H9 (cell line): ENCODE results near the gene BCLAF3. TPM values are rescaled to one million over a fixed set of nuclear protein-coding genes. Genes with fewer than 3 reads are reported as not detected.

Source experiments
- DNase-seq: peaks from one replicate; pipeline ENCODE4 v3.0.0-alpha.2; 2017
- H2AFZ ChIP-seq: one replicate; pipeline ENCODE4 v1.6.1; 2013; ENCODE audit warnings: mild to moderate bottlenecking, low read length, control low read depth, moderate library complexity
- H2AK5ac ChIP-seq: 2 replicates; pipeline ENCODE4 v1.6.1; 2013; ENCODE audit warnings: low read length, control low read depth, mixed read lengths; ENCODE audit not compliant: insufficient read length
- H2BK120ac ChIP-seq: one replicate; pipeline ENCODE4 v1.6.1; 2013; ENCODE audit warnings: low read depth, mild to moderate bottlenecking, low read length, control low read depth, inconsistent platforms; ENCODE audit not compliant: poor library complexity, severe bottlenecking
- H2BK12ac ChIP-seq: 2 replicates; pipeline ENCODE4 v1.6.1; 2013; ENCODE audit warnings: low read length, control low read depth, mixed read lengths, low read depth; ENCODE audit not compliant: insufficient read length
- H2BK15ac ChIP-seq: 2 replicates; pipeline ENCODE4 v1.6.1; 2013; ENCODE audit warnings: low read depth, low read length, control low read depth
- H2BK20ac ChIP-seq: one replicate; pipeline ENCODE4 v1.6.1; 2013; ENCODE audit warnings: low read depth, mild to moderate bottlenecking, low read length, control low read depth, inconsistent platforms; ENCODE audit not compliant: poor library complexity, severe bottlenecking
- H2BK5ac ChIP-seq: 2 replicates; pipeline ENCODE4 v1.6.1; 2013; ENCODE audit warnings: low read length, control low read depth, mixed read lengths; ENCODE audit not compliant: insufficient read length
- H3K14ac ChIP-seq: 2 replicates; pipeline ENCODE4 v1.6.1; 2013; ENCODE audit warnings: low read length, control low read depth; ENCODE audit not compliant: insufficient read depth
- H3K18ac ChIP-seq: 2 replicates; pipeline ENCODE4 v1.6.1; 2013; ENCODE audit warnings: low read depth, mild to moderate bottlenecking, mixed read lengths, low read length, control low read depth; ENCODE audit not compliant: insufficient read length
- H3K23ac ChIP-seq: 2 replicates; pipeline ENCODE4 v1.6.1; 2013; ENCODE audit warnings: low read length, control low read depth, mixed read lengths, low read depth; ENCODE audit not compliant: insufficient read length
- H3K23me2 ChIP-seq: 2 replicates; pipeline ENCODE4 v1.6.1; 2013; ENCODE audit warnings: low read depth, mild to moderate bottlenecking, mixed read lengths, low read length, control low read depth; ENCODE audit not compliant: insufficient read length, poor library complexity, severe bottlenecking
- H3K27ac ChIP-seq: 2 replicates; pipeline ENCODE4 v1.5.1; 2013; ENCODE audit warnings: low read length, control low read depth, mixed read lengths, low read depth; ENCODE audit not compliant: insufficient read length
- H3K27me3 ChIP-seq: 2 replicates; pipeline ENCODE4 v1.6.1; 2013; ENCODE audit warnings: low read length, control low read depth, inconsistent platforms; ENCODE audit not compliant: insufficient read depth
- H3K4ac ChIP-seq: 2 replicates; pipeline ENCODE4 v1.6.1; 2013; ENCODE audit warnings: low read depth, mild to moderate bottlenecking, control low read depth, inconsistent platforms, low read length, moderate library complexity
- H3K4me1 ChIP-seq: 2 replicates; pipeline ENCODE4 v1.6.1; 2013; ENCODE audit warnings: low read length, control low read depth, inconsistent platforms; ENCODE audit not compliant: insufficient read depth
- H3K4me2 ChIP-seq: 2 replicates; pipeline ENCODE4 v1.6.1; 2013; ENCODE audit warnings: low read length, control low read depth, mixed read lengths; ENCODE audit not compliant: insufficient read length, insufficient read depth
- H3K56ac ChIP-seq: 2 replicates; pipeline ENCODE4 v1.6.1; 2013; ENCODE audit warnings: low read depth, mild to moderate bottlenecking, mixed read lengths, low read length, control low read depth; ENCODE audit not compliant: insufficient read length
- H3K79me1 ChIP-seq: 2 replicates; pipeline ENCODE4 v1.6.1; 2013; ENCODE audit warnings: low read depth, mild to moderate bottlenecking, moderate library complexity, low read length, control low read depth, inconsistent platforms; ENCODE audit not compliant: insufficient read depth, poor library complexity, severe bottlenecking
- H3K79me2 ChIP-seq: 2 replicates; pipeline ENCODE4 v1.6.1; 2013; ENCODE audit warnings: low read length, control low read depth, inconsistent platforms; ENCODE audit not compliant: insufficient read depth
- H3K9ac ChIP-seq: 2 replicates; pipeline ENCODE4 v1.6.1; 2013; ENCODE audit warnings: low read length, control low read depth, mixed read lengths; ENCODE audit not compliant: insufficient read length; ENCODE audit errors: extremely low read depth
- H3K9me3 ChIP-seq: one replicate; pipeline ENCODE4 v1.6.1; 2013; ENCODE audit warnings: low read depth, low read length, inconsistent platforms; ENCODE audit not compliant: control insufficient read depth
- H3T11ph ChIP-seq: one replicate; pipeline ENCODE4 v1.6.1; 2013; ENCODE audit warnings: mild to moderate bottlenecking, low read length, control low read depth, inconsistent platforms
- H4K20me1 ChIP-seq: one replicate; pipeline ENCODE4 v1.6.1; 2013; ENCODE audit not compliant: control insufficient read depth, insufficient read length, insufficient read depth
- H4K5ac ChIP-seq: 2 replicates; pipeline ENCODE4 v1.6.1; 2013; ENCODE audit warnings: low read depth, mild to moderate bottlenecking, mixed read lengths, low read length, control low read depth; ENCODE audit not compliant: insufficient read length
- H4K8ac ChIP-seq: replicated peaks from 2 replicates; pipeline ENCODE4 v1.6.1; 2013; ENCODE audit warnings: low read length, control low read depth, mixed read lengths, low read depth; ENCODE audit not compliant: insufficient read length
- H4K91ac ChIP-seq: 2 replicates; pipeline ENCODE4 v1.6.1; 2013; ENCODE audit warnings: low read depth, mild to moderate bottlenecking, moderate library complexity, mixed read lengths, low read length, control low read depth; ENCODE audit not compliant: insufficient read length
- H3K27ac Mint-ChIP-seq, 3 experiments: 2 replicates in 2 of 3; 3 replicates in 1 of 3; pipeline ENCODE4 v1.8.0; 2020 to 2021; ENCODE audit warnings: mixed read lengths in 3 of 3, mild to moderate bottlenecking in 1 of 3, moderate library complexity in 1 of 3
- H3K27me3 Mint-ChIP-seq: 2 replicates; pipeline ENCODE4 v1.8.0; 2021; ENCODE audit warnings: low read depth, mild to moderate bottlenecking, moderate library complexity, mixed read lengths
- H3K36me3 Mint-ChIP-seq, 3 experiments: 2 replicates in 2 of 3; 3 replicates in 1 of 3; pipeline ENCODE4 v1.8.0; 2020 to 2021; ENCODE audit warnings: low read depth in 3 of 3, mixed read lengths in 3 of 3; ENCODE audit not compliant: insufficient read depth in 1 of 3
- H3K4me1 Mint-ChIP-seq, 2 experiments: 2 replicates each; pipeline ENCODE4 v1.8.0; 2020; ENCODE audit warnings: mixed read lengths in 2 of 2
- H3K4me3 Mint-ChIP-seq, 2 experiments: 2 replicates in 1 of 2; 3 replicates in 1 of 2; pipeline ENCODE4 v1.8.0; 2020 to 2021; ENCODE audit warnings: mild to moderate bottlenecking in 2 of 2, mixed read lengths in 2 of 2, moderate library complexity in 1 of 2
- H3K9me3 Mint-ChIP-seq, 2 experiments: 2 replicates in 1 of 2; 3 replicates in 1 of 2; pipeline ENCODE4 v1.8.0; 2020; ENCODE audit warnings: mild to moderate bottlenecking in 2 of 2, mixed read lengths in 2 of 2, moderate library complexity in 1 of 2
- WGBS: extraction: QIAGEN DNeasy Blood & Tissue Kit; methylation state at CpG from one replicate; pipeline ENCODE4 v1.1.7; 2013; ENCODE audit warnings: missing lambda C conversion rate, low lambda C conversion rate, mixed read lengths; ENCODE audit not compliant: insufficient read length; ENCODE audit errors: extremely low coverage; 5-methylcytosine and 5-hydroxymethylcytosine counted together
- total RNA-seq: library from RNA; stranded (reverse); gene quantifications from 2 replicates; pipeline ENCODE4 v1.2.1, GENCODE V29; 2021
- TF ChIP-seq, protein P1 (sequence below): fragments of 200-600 bp; sonication (generic); conservative IDR thresholded peaks from 3 replicates; pipeline ENCODE4 v1.8.0; 2021; ENCODE audit warnings: antibody characterized with exemption, mild to moderate bottlenecking

BCLAF3 gene
- total RNA-seq, 1 experiment from 2014 or later: 7.9 TPM

DNA sequence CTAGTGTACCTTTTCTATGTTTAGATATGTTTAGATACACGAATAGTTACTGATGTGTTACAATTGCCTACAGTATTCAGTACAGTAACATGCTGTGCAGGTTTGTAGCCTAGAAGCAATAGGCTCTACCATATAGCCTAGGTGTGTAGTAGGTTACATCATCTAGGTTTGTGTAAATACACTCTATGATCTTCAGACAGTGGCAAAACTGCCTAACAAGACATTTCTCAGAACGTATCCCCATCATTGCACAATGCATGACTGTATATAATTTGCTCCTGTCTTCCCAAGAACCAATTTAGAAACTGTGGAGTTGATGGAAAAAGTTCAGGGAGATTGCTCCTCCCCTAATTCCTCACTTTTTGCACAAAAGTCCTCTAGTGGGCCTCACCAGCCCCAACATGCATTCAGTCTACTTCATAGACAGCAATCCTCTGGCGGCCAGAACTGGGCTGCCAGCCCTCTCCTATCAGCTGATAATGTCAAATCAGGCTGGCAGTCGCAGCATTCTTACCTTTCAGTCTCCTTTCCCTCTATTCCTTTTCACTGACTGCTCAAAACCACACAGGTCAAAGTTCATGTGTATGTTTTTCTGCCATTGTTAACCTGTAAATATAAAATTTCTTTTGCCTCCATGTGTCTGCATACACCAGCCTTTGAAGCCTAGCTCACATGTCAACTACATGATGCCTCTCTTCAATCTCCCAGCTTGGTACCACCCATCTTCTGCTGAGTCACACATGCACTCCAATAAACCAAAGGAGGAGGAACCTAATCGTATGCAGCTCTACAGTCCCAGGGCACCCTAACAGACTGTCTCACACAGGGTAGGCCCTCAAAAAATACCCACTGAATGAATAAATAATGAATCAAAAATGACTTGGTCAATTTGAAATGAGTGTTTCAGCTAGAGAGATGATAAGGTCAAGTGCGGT is 32.0 kb downstream of the BCLAF3 start:
- WGBS: no CpG with 5 or more reads among the region's 6 CpGs
- no peak overlapping the region for H2BK20ac ChIP-seq
- H3K14ac ChIP-seq: no peak overlapping the region
- H3K23ac ChIP-seq: no peak overlapping the region
- no peak overlapping the region for H2BK15ac ChIP-seq
- H3K4me3 Mint-ChIP-seq: no peak overlapping the region
- H3K4me2 ChIP-seq: no peak overlapping the region
- peaks cover 47 to 49% of the 10 kb centered on the region in 2 experiments for H3K9me3 Mint-ChIP-seq
- no peak overlapping the region for H2BK120ac ChIP-seq
- H4K8ac ChIP-seq: no peak overlapping the region
- H3K9me3 ChIP-seq: peaks cover 17% of the 10 kb centered on the region
- H4K20me1 ChIP-seq: no peaks in the 10 kb centered on the region
- no peak overlapping the region for H3K18ac ChIP-seq
- no peaks in the 10 kb centered on the region for H3K27me3 ChIP-seq
- H4K5ac ChIP-seq: no peak overlapping the region
- no peaks in the 10 kb centered on the region for H3K79me2 ChIP-seq
- no peak overlapping the region for H2BK5ac ChIP-seq
- no peak overlapping the region for H2AK5ac ChIP-seq
- no peak overlapping the region for H2AFZ ChIP-seq
- H4K91ac ChIP-seq: no peak overlapping the region
- H3K23me2 ChIP-seq: no peaks in the 10 kb centered on the region
- H3K36me3 Mint-ChIP-seq: peaks cover 3 to 6% (median 4%) of the 10 kb centered on the region in 3 experiments; a peak in 6 of 7 replicates
- H3K4ac ChIP-seq: no peak overlapping the region
- no peak overlapping the region for H3K27ac ChIP-seq
- H3K9ac ChIP-seq: no peak overlapping the region
- TF ChIP-seq, protein P1, sequence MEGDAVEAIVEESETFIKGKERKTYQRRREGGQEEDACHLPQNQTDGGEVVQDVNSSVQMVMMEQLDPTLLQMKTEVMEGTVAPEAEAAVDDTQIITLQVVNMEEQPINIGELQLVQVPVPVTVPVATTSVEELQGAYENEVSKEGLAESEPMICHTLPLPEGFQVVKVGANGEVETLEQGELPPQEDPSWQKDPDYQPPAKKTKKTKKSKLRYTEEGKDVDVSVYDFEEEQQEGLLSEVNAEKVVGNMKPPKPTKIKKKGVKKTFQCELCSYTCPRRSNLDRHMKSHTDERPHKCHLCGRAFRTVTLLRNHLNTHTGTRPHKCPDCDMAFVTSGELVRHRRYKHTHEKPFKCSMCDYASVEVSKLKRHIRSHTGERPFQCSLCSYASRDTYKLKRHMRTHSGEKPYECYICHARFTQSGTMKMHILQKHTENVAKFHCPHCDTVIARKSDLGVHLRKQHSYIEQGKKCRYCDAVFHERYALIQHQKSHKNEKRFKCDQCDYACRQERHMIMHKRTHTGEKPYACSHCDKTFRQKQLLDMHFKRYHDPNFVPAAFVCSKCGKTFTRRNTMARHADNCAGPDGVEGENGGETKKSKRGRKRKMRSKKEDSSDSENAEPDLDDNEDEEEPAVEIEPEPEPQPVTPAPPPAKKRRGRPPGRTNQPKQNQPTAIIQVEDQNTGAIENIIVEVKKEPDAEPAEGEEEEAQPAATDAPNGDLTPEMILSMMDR: no peak
- DNase-seq: no peak
- no peaks in the 10 kb centered on the region for H3K4me1 ChIP-seq
- H2BK12ac ChIP-seq: no peak overlapping the region
- no peaks in the 10 kb centered on the region for H3K79me1 ChIP-seq
- no peaks in the 10 kb centered on the region for H3K4me1 Mint-ChIP-seq
- H3K27ac Mint-ChIP-seq: no peak overlapping the region
- no peaks in the 10 kb centered on the region for H3K27me3 Mint-ChIP-seq
- no peak overlapping the region for H3T11ph ChIP-seq
- no peak overlapping the region for H3K56ac ChIP-seq
